Measurements from ENCODE around the gene FADS6.

Gene FADS6

DNA sequence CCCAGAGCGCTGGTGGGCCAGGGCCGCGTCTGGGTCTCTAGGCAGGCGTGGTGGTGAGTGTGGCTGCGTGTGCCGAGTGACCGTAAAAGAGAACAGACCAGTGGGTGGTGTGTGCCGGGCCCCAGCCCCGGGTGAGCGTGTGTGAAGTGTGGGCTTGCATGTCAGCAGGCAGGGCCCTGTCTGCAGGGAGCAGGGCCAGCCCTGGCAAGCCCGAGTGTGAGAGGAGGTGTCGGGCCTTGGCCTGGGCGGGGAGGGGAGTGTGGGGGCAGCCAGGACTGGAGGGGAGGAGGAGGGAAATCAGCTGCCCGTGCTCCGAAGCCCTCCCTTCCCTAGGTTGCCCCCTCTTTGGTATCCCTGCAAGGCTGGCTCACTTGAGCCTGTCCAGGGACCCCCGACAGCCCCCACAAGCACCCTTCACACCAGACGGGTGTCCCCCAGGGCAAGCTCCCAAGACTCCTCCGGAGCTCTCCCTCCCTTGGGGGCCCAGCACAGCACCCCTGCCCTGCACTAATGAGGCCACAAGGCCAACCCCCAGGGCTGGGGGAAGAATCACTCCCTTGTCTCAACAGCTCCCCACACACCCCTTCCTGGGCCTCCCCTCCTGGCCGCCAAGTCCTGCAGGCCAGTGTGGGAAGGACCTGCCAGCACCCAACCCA, 27.7 kb upstream of the FADS6 start:
- DNase-seq (ENCODE audit: low spot score): no peak
- in situ Hi-C loops (cut with MboI; ENCODE audit: low sequenced_read_pairs, unreplicated experiment): loop anchor here (5.0 kb wide), 1 partner anchor 36 kb away; no protein-coding TSS in a partner anchor

GRCh38 chr17:74920642-74921025, 27.2 kb upstream of the FADS6 start:
- DNase-seq (ENCODE audit: low spot score): no peak
- TF ChIP-seq CTCF (IDR thresholded peaks at IDR 0.05; ENCODE audit: borderline replicate concordance, control extremely low read depth, extremely low read depth, insufficient read depth, missing control alignments): no peak
- in situ Hi-C loops (cut with MboI; ENCODE audit: low sequenced_read_pairs, unreplicated experiment): loop anchor here (5.0 kb wide), 1 partner anchor 37 kb away; no protein-coding TSS in a partner anchor

More for the DNA sequence above, 27.7 kb upstream of the FADS6 start:
- TF ChIP-seq CTCF (IDR thresholded peaks at IDR 0.05; ENCODE audit: borderline replicate concordance, control extremely low read depth, extremely low read depth, insufficient read depth, missing control alignments): no peak

GRCh38 chr17:74920306-74920620, 26.8 kb upstream of the FADS6 start:
- no peak for TF ChIP-seq CTCF (IDR thresholded peaks at IDR 0.05; ENCODE audit: borderline replicate concordance, control extremely low read depth, extremely low read depth, insufficient read depth, missing control alignments)
- in situ Hi-C loops (cut with MboI; ENCODE audit: low sequenced_read_pairs, unreplicated experiment): loop anchor here (5.0 kb wide), 1 partner anchor 37 kb away; no protein-coding TSS in a partner anchor
- DNase-seq (ENCODE audit: low spot score): no peak

DNA sequence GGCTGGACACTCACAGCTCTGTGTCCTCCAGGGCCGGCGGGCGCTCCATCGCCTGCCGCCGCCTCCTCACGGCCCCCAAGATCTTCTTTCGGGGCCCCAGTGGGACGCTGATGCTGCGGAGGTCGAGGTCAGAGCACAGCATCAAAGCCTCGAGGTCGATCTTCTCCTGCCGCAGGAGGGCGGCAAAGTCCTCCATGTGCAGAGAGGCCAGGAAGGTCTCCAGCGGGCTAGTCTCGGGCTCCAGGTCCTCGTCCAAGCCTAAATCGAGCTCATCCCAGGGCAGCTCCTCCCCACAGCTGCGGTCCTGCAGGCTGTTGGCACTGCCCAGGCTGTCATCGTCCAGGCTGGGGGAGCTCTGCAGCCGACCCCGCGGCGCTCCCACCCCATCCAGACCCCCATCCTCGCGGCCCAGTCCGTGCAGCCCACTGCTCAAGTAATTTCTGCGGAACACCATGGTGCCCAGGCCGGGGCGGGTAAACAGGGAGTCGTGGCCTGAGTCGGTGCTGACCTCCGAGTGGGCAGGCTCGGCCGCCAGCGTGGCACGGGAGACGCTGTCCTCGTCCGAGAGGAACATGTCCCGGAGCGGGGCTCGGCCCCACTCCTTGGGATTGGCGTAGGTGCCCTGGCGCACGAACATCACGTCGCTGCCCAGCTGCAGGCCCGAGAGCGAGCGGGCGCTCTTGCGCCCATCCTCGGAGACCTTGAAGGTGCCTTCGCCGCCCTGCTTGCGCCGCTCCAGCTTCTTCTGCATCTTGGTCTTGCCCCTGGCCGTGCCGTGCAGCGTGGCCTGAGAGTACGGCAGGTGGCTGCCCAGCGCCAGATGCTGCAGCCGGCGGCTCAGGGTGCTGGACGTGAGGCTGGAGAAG, 26.2 kb upstream of the FADS6 start:
- in situ Hi-C loops (cut with MboI; ENCODE audit: low sequenced_read_pairs, unreplicated experiment): loop anchor here (5.0 kb wide), 1 partner anchor 38 kb away; no protein-coding TSS in a partner anchor

GRCh38 chr17:74918906-74919305, 25.5 kb upstream of the FADS6 start:
- DNase-seq (ENCODE audit: low spot score): no peak
- no peak for TF ChIP-seq CTCF (IDR thresholded peaks at IDR 0.05; ENCODE audit: borderline replicate concordance, control extremely low read depth, extremely low read depth, insufficient read depth, missing control alignments)
- in situ Hi-C loops (cut with MboI; ENCODE audit: low sequenced_read_pairs, unreplicated experiment): no loop called here

More for the DNA sequence above, 26.2 kb upstream of the FADS6 start:
- peak; percentile 58 for TF ChIP-seq CTCF (IDR thresholded peaks at IDR 0.05; ENCODE audit: borderline replicate concordance, control extremely low read depth, extremely low read depth, insufficient read depth, missing control alignments)
- peak; percentile 83 for DNase-seq (ENCODE audit: low spot score)

GRCh38 chr17:74917430-74917829, 24.0 kb upstream of the FADS6 start:
- in situ Hi-C loops (cut with MboI; ENCODE audit: low sequenced_read_pairs, unreplicated experiment): no loop called here
- no peak for TF ChIP-seq CTCF (IDR thresholded peaks at IDR 0.05; ENCODE audit: borderline replicate concordance, control extremely low read depth, extremely low read depth, insufficient read depth, missing control alignments)
- no peak for DNase-seq (ENCODE audit: low spot score)
